ENCODE measurements around the gene ADAMTS19. TPM values are rescaled to one million over a fixed set of nuclear protein-coding genes. Genes with fewer than 3 reads are reported as not detected.

The ADAMTS19 gene
- polyA plus RNA-seq, 3 donors, result not detected

- Mint-ChIP-seq H3K4me1 (no peaks in the 10 kb centered on the region), H3K9me3 (no peaks in the 10 kb centered on the region), H3K36me3 (no peaks in the 10 kb centered on the region), H3K27me3 (ENCODE audit: low read depth in 3 of 3) (no peaks in the 10 kb centered on the region), H3K27ac (no peak overlapping the region), H3K4me3 (no peak overlapping the region)
- no peak overlapping the region for H3K27ac ChIP-seq (ENCODE audit: low read depth in 1 of 2, low read length in 2 of 2)
- intact Hi-C loops (cut with micrococcal nuclease), result no loop called here
- no peak overlapping the region for H3K4me3 ChIP-seq (replicated peaks in 1 of 3; ENCODE audit: low read depth in 2 of 3, low read length in 3 of 3)
- no peaks in the 10 kb centered on the region for H3K27me3 ChIP-seq (ENCODE audit: control insufficient read depth in 2 of 2, insufficient read depth in 2 of 2, low read length in 2 of 2)
- DNase-seq, result no peak
- no peaks in the 10 kb centered on the region for H3K4me1 ChIP-seq (ENCODE audit: control insufficient read depth in 1 of 2, insufficient read depth in 2 of 2, low read length in 2 of 2)
- no peaks in the 10 kb centered on the region for H3K36me3 ChIP-seq (replicated peaks in 1 of 2; ENCODE audit: control insufficient read depth in 1 of 2, insufficient read depth in 2 of 2, low read length in 2 of 2)
- no peaks in the 10 kb centered on the region for H3K9me3 ChIP-seq (replicated peaks in 1 of 2; ENCODE audit: control insufficient read depth in 1 of 2, insufficient read depth in 1 of 2, low read length in 2 of 2)
- no peak for TF ChIP-seq CTCF (IDR thresholded peaks at IDR 0.05)
- no peak overlapping the region for H3K4me2 ChIP-seq (replicated peaks; ENCODE audit: extremely low read depth, low read length, poor library complexity, severe bottlenecking)
- no CpG with 5 or more reads among the region's 2 CpGs for WGBS (ENCODE audit: insufficient coverage)
- H3K9ac ChIP-seq (ENCODE audit: insufficient read depth, low read length, poor library complexity, severe bottlenecking), result no peak overlapping the region
- H3K79me2 ChIP-seq (ENCODE audit: insufficient read depth, low read length), result no peaks in the 10 kb centered on the region
- H4K20me1 ChIP-seq (ENCODE audit: insufficient read depth, low read length), result no peaks in the 10 kb centered on the region
- H2AFZ ChIP-seq (ENCODE audit: insufficient read depth, low read depth, low read length, poor library complexity, severe bottlenecking), result no peak overlapping the region
Observed at GRCh38 chr5:129656952-129657351, 196.9 kb downstream of the ADAMTS19 start.

GRCh38 chr5:129658801-129659200, 198.7 kb downstream of the ADAMTS19 start:
- Histone ChIP-seq H3K36me3 (replicated peaks in 1 of 2; ENCODE audit: control insufficient read depth in 1 of 2, insufficient read depth in 2 of 2, low read length in 2 of 2) (no peaks in the 10 kb centered on the region), H3K9me3 (replicated peaks in 1 of 2; ENCODE audit: control insufficient read depth in 1 of 2, insufficient read depth in 1 of 2, low read length in 2 of 2) (no peaks in the 10 kb centered on the region), H3K79me2 (ENCODE audit: insufficient read depth, low read length) (no peaks in the 10 kb centered on the region), H3K4me2 (replicated peaks; ENCODE audit: extremely low read depth, low read length, poor library complexity, severe bottlenecking) (no peak overlapping the region), H2AFZ (ENCODE audit: insufficient read depth, low read depth, low read length, poor library complexity, severe bottlenecking) (no peak overlapping the region), H3K9ac (ENCODE audit: insufficient read depth, low read length, poor library complexity, severe bottlenecking) (no peak overlapping the region), H3K4me1 (ENCODE audit: control insufficient read depth in 1 of 2, insufficient read depth in 2 of 2, low read length in 2 of 2) (no peaks in the 10 kb centered on the region), H3K27ac (ENCODE audit: low read depth in 1 of 2, low read length in 2 of 2) (no peak overlapping the region), H3K4me3 (replicated peaks in 1 of 3; ENCODE audit: low read depth in 2 of 3, low read length in 3 of 3) (no peak overlapping the region), H4K20me1 (ENCODE audit: insufficient read depth, low read length) (no peaks in the 10 kb centered on the region), H3K27me3 (ENCODE audit: control insufficient read depth in 2 of 2, insufficient read depth in 2 of 2, low read length in 2 of 2) (no peaks in the 10 kb centered on the region)
- no CpG with 5 or more reads among the region's 1 CpG for WGBS (ENCODE audit: insufficient coverage)
- no peaks in the 10 kb centered on the region for H3K9me3 Mint-ChIP-seq
- H3K36me3 Mint-ChIP-seq, result no peaks in the 10 kb centered on the region
- DNase-seq, result no peak
- TF ChIP-seq CTCF (IDR thresholded peaks at IDR 0.05), result no peak
- peaks cover 0 to 1% (median 0%) of the 10 kb centered on the region in 3 donors for H3K27me3 Mint-ChIP-seq (ENCODE audit: low read depth in 3 of 3)
- intact Hi-C loops (cut with micrococcal nuclease), result no loop called here
- H3K4me1 Mint-ChIP-seq, result no peaks in the 10 kb centered on the region
- no peak overlapping the region for H3K4me3 Mint-ChIP-seq
- H3K27ac Mint-ChIP-seq, result no peak overlapping the region

All from CD14-positive monocyte (primary cell).